GM18508 (cell line): Measurements from ENCODE around the gene METTL25B.

ENCODE experiments used
- ATAC-seq: cut with Tn5 transposase; IDR thresholded peaks from one replicate; pipeline ENCODE4 v1.9.1; 2021; ENCODE audit warnings: moderate number of reproducible peaks; ENCODE audit not compliant: insufficient read depth, unreplicated experiment

The METTL25B gene

DNA sequence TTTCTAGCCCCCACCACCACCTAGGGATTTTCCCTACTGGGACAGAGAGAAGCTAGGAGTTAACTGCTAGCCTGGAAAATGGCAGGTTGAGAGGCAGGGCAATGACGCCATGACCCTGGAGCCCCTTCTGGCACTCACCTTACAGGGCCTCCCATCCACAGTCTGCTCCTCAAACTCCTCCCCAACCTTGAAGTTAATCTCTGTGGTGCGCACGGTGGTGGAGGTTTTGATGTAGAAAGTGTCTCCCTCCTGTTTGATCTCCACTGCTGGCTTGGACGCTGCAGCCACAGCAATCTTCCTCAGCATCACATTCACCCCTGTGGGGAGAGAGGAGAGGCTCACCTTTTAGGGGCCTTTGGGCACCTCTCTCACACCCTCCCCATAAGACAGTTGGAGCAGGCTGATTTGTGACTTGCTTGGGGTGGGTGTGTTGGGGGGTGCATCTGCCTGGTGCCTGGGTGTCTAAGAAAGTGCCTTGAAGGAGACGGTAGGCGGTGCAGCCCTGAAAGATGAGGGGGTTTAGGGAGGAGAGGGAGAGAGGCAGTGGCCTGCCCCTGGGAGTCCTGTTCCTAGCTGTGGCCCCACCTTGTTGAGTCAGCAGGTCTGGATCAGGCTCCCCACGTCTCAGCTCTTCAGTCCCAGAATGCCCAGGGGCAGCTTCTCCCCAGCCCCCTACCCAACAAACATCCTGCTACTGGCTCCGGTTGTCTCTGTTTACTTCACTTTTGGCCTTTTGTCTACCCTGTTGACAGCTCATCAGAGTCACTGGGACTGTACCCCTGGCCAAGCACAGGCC is 27.3 kb upstream of the METTL25B start:
- ATAC-seq = no peak

- no peak for ATAC-seq
Measured at GRCh38 chr1:156703336-156703735, 24.9 kb upstream of the METTL25B start.

DNA sequence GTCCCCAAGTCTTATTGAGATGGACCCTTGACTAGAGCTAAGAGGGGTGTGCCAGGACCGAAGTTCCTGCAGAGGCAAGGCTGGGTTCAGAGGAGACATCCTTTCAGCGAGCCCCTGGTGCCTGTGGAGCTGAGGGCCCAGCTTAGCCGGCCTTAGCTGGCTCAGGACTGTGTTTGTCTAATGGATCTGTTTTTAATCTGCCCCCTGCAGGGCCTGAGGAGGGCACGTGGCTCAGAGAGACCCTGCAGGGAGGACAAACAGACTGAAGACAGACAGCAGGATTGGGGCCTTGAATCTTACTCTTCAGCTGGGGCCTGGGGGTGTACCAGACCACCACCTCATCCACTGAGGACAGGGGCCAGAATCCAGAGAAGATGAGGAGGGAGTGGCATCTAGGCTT is 24.5 kb upstream of the METTL25B start:
- no peak for ATAC-seq

GRCh38 chr1:156704166-156704711 is 24.0 kb upstream of the METTL25B start:
- no peak for ATAC-seq

- ATAC-seq = no peak
Measured at GRCh38 chr1:156704930-156705320, 23.3 kb upstream of the METTL25B start.

GRCh38 chr1:156705321-156705917 is 22.9 kb upstream of the METTL25B start, which contains the start of gene CRABP2:
CRABP2 (minus strand) TSS chr1:156705583; CDS start chr1:156705446, 137 bp downstream.
- no peak for ATAC-seq

- no peak for ATAC-seq
Measured at GRCh38 chr1:156705918-156706656, 22.2 kb upstream of the METTL25B start.

DNA sequence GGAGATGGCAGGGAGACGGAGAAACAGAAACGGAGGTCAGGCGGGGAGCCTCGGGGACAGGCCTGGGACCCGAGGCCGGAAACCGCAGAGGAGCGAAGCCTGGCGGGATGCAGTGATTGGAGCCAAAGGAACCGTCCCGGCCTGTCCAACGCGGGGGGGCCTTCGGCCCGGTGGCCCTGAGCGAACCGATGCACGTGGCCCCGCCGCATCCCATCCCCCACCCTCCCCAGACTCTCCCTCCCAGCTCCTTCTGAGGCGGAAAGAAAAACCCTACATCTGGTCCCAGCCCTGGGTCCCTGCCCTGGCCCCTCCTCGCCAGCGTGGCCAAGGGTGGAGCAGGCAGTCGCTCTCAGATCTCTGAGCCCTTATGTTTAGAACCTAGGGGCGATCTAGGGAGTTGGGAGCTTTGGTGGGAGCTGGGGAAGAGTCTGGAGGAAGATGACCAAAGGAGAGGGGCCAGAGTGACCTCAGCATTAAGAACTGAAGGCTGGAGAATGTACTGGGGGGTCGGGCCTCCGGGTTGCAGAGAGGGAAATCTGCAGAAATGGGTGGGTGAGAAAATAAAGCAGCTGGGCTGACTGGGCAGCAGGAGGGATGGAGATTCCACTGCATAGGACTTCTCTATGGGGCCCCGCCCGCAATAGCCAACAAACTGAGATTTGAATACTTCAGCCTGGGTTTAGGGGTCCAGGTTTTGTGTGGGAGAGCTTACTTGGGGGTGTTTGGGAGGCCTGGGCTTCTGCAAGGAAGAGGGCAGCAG is 21.4 kb upstream of the METTL25B start:
- ATAC-seq = no peak

DNA sequence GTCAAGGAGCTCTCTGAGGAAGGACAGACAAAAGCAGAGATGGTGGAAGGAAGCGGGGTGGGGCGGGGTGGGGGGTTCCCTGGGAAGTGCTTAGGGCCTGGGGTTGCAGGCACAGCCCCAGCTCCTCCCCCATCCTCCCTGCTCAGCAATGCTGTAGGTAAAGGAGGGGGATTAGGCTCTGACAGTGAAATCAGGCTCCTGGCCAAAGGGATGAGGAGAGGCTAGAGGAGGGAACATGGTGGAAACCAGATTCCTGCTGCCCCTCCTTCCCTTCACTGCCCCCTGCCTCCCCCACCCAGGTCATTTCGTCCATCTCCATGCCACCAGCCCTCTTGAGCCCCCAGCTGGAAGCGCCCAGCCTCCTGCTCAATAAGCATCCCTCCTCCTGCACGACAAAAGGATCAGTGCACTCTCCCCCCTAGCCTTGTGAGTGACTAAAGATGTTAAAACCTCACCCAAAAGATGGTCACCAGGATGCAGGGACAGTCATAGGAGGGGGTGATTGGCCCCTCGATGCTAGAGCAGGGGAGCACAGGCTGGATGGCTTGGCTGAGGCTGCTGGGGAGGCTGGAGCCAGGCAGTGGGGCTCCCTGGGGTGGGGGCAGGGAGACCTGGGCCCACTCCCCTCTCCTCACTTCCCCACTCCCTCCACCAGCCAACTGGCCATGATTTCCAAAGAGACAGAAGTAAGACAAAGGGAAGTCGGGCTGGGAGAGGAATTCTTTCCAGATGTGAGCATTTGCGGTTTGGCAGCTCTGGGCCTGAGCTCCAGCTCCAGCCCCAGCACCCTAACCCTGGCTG is 20.7 kb upstream of the METTL25B start:
- no peak for ATAC-seq

DNA sequence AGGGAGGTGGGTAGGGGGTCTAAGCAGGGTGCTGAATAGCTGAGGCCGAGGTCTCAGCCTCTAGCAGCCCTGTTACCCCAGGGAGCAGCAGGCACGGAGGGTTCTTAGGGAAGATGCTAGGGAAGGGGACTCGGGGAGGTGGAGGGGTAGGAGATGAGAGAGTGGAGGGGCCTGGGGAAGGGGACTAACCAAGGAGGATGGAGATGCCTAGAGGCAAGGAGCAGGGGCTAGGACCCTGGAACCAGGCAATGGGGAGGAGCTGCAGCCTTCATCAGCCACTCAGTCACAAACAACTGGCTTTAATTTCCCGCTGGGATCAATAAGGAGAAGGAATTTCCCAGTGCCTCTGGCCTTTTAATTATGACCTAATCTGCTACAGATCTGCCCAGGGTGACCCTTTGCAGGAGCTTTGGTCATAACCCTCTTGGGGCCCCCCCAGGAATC is 20.0 kb upstream of the METTL25B start:
- ATAC-seq = no peak

DNA sequence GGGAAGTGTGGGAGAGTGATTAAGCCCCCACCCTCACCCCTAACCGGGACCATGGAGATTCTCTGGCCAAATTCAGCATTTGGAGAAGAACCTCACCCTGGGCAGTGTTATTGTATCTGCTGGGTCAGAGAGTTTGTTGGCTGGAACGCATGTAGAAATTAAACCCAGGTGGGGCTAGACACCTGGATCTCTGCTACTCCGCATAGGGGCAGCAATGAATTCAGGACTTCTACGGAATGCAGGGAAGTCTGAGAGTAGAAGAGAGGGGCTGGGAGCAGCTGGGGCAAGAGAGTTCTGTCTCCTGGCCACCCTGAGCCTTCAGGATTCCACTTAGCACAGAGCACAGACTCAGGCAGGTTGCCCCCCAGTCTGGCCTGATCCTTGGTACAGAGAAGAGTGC is 19.2 kb upstream of the METTL25B start:
- no peak for ATAC-seq

DNA sequence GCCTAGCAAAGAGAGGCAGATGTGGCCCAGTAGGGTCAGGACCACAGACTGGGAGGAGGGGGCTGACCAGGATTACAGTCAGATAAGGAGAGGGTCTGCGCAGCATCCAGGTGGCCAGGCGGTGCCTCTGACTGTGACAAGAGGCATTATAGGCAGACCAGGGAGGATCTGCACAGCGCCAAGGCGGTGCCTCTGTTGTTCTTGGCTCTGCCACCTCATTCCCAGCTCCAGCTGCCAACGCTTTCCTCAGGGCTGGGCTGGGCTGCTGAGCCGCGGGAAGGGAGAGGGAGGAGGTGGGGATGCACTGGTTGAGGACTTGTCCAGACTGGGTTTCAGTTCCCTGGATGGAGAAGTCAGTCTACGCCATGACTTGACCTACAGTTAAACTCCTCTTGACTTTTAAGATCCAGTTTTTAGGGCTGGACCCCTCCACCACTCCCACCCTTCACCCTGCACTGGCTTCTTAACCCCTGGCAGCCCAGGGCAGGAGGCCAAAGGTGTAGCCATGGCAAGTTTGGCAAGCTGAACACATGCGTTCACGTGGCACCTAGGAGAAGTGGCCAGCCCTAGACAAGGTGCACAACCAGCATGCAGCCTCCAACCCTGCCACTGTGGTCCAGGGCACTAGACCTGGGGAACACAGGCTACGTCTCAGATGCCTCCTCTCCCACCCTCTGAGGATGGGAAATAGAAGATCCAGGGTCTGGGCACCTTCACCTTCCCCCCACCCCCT is 18.3 kb upstream of the METTL25B start:
- no peak for ATAC-seq

DNA sequence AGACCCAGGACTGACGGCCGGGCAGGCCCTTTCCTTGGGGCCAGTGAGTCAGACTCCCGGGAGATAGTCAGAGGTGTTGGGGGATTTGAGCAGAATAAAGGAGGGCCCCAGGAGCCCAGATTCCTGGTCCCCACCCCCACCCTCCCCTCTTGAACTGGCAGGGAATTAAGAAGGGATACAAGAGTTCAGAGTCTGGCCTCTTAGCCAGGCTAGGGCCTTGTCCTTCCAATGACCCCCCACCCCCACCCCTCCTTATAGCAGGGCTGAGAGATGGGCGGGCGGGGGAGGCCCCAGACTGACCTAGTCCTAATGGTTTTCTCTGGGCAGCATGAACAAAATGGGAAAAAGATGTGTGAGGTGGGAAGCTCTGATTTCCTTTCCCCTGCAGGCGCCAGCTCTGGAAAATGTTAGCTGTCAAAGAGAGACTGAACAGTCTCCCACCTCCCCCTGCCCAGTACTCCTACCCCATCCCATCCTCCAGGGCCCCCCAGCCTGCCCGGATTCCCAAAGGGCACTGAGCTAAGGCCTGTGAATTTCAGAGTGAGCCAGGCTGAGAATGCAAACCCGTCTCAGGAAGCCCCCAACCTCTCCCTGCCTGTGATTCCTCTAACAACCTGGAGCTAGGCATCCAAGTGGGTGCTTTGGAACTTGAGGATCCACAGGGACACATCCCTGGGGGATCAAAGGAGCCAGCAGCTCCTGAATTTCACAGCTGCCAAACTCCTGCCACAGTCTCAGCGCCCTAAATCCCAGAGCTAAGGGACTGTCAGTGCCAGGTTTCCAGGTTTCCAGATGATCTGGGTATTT is 17.1 kb upstream of the METTL25B start:
- ATAC-seq = no peak

DNA sequence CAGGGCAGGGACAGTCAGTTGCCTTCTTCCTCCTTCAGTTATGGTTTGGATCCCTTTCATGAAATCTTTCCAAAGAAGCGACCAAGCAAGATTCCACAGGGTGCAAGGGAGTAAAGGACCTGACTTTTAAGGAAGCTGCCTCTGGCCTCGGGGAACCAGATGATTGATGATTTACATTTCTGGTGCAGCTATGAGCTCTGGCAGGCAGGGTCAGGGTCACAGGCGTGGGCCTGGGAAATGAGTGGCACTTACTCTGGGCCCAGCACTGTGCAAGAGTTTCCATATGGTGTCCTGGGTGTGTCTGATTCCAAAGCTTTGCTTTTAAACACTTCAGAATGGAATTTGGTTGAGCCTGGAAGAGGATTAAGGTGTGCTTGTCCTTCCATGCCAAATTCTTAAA is 15.6 kb upstream of the METTL25B start:
- ATAC-seq = no peak

- ATAC-seq = no peak
Measured at GRCh38 chr1:156714830-156715229, 13.4 kb upstream of the METTL25B start.

DNA sequence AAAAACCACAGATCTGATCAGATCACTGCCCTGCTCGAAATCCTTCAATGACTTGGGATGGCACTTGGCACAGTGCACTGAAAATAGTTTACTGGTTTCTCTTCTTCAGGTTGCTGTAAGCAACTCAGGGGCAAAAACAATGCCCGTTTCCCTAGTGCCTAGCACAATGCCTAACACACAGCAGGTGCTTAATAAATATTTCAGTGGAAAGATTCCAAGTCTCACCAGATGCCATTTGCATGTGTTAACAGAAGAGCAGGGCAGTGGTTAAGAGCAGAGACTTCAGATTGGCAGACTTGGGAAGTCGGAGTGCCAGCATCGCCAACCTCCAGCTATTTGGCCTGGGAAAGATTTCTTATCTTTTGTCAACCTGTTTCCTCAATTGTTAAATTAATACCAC is 10.9 kb upstream of the METTL25B start:
- ATAC-seq = no peak

DNA sequence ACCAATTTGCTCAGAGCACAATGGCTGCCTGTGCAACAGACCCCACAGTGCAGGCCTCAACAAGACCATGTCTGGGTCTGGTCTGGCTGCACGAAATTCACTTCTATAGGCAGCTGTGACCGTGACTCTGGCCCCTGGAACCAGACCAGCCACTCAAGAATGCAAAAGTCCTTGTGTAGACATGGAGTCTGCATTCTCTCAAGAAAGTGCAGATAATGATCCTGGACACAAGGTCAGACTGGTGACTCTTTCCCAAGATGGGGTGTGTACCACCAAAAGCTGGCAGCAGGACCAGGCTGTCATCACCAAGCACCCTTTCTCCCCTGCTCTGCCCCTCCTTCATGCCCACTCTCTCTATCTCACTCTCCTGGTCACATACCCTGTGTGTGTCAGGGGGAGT is 7.1 kb upstream of the METTL25B start:
- ATAC-seq = no peak

- ATAC-seq = no peak
Measured at GRCh38 chr1:156721535-156721934, 6.7 kb upstream of the METTL25B start.
